DMS 273 treated with DMSO at 0.1 percent for 48 hours (cell line): ENCODE measurements around the gene RASIP1.
A peak's percentile ranks its signal among the peaks of the same experiment; 100 is the strongest.
"Not testable (repeated sequence)": the region's sequence is repeated elsewhere in the genome, so short reads cannot be mapped to it uniquely, and the experiment has no call there.

Experiments used
- DNase-seq: peaks from one replicate; lab custom pipeline; 2025; lab: John Stamatoyannopoulos, UW

The RASIP1 gene

GRCh38 chr19:48708471-48708870 lies 31.9 kb downstream of the RASIP1 start:
- no peak for DNase-seq

DNA sequence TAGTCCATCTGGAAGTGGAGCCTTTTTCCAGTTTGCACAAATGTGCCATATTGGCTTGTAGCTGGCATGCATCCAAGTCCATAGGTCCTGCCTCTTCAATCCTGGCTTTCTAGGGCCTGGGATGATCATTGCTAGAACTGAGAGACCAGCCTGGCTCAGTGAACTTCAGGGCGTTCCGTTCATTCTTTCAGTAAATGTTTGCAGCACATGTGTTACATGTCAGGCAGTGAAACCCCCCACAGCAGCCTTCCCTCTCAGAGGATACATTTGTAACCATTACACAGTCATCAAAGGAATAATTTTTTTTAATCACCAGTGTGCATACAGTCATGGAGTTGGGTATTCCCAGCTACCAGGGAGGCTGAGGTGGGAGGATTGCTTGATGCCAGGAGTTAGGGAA lies 35.0 kb downstream of the RASIP1 start:
- DNase-seq = no peak

DNA sequence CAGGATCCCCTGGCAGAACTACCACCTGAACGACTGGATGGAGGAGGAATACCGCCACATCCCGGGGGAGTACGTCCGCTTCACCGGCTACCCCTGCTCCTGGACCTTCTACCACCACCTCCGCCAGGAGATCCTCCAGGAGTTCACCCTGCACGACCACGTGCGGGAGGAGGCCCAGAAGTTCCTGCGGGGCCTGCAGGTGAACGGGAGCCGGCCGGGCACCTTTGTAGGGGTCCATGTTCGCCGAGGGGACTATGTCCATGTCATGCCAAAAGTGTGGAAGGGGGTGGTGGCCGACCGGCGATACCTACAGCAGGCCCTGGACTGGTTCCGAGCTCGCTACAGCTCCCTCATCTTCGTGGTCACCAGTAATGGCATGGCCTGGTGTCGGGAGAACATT lies 37.1 kb downstream of the RASIP1 start:
- DNase-seq = no peak

GRCh38 chr19:48702701-48703100 lies 37.7 kb downstream of the RASIP1 start:
- no peak for DNase-seq

DNA sequence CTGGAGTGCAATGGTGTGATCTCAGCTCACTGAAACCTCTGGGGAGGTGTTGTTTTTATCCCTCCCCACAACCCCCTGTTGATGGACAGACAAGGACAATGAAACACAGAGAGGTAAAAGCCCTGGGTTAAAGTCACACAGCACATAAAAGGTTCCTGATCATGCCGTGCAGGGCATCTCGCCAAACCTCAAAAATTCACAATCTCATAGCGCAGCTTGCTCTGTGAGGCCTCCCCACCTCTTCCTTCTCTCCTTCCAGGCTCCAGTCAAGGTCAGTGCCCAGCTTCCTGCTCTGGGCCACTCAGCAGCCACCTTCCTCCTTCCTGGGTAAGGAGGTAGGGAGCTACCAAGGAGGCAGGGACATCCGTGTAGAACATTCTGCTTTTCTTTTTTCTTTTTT lies 42.4 kb downstream of the RASIP1 start:
- DNase-seq = no peak

GRCh38 chr19:48696353-48697010 lies 43.9 kb downstream of the RASIP1 start:
- DNase-seq = no peak

- DNase-seq = no peak
Observed at GRCh38 chr19:48695743-48696352, 44.6 kb downstream of the RASIP1 start, which contains the start of gene FUT2. Gene FUT2, plus strand, starts transcription at chr19:48695971. Its CDS starts 6,986 bp downstream, at chr19:48702957.

GRCh38 chr19:48693629-48694028 lies 46.8 kb downstream of the RASIP1 start:
- not testable (repeated sequence) for DNase-seq

GRCh38 chr19:48689449-48689848 lies 51.0 kb downstream of the RASIP1 start:
- no peak for DNase-seq

- no peak for DNase-seq
Observed at GRCh38 chr19:48687776-48688175, 52.6 kb downstream of the RASIP1 start.

GRCh38 chr19:48686637-48687036 lies 53.8 kb downstream of the RASIP1 start:
- DNase-seq = not testable (repeated sequence)

DNA sequence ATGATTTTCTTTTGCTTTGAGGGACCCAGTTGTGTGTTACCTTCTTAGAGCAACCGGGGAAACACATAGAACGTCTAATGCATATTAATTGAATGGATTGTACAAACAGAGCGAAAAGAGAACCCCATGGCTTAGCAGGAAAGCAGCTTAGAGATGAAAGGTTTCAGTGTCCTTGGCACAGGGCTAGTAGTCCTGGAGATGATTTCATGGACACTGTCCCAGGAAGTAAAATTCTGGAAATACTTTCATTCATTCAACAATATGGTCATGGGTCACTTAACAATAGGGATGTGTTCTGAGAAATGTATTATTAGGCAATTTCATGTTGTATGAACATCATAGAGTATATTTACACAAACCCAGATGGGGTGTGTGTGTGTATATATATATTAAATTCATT lies 54.3 kb downstream of the RASIP1 start:
- no peak for DNase-seq

DNA sequence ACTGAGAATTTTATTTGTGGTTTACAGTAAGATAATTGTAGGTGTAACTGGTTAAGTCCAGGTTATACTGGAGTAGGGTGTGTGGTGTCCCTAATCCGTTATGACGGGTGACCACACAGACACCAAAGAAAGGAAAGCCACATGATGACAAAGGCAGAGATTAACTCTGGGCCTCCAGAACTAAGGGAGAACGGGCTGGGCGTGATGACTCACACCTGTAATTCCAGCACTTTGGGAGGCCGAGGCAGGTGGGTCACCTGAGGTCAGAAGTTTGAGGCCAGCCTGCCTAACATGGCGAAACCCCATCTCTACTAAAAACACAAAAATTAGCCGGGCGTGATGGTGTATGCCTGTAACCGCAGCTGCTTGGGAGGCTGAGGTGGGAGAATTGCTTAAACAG lies 54.8 kb downstream of the RASIP1 start:
- no peak for DNase-seq

GRCh38 chr19:48683349-48683748 lies 57.1 kb downstream of the RASIP1 start:
- no peak for DNase-seq

DNA sequence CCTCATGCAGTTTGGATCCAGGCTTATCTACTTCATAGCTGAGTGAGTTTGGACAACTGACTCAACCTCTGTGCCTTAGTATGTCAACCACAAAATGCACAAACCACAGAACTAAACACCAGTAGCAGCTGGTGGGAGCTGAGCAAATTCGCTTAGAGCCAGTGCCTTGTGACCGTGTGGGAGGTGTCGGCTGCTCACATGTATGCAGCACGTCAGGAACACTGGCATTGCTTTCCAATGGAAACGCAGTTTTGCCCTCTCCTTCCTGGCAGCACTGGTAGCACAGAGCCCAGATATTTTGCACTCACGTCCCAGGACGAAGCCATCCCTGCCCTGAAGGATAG lies 59.3 kb downstream of the RASIP1 start:
- DNase-seq = no peak

- DNase-seq = no peak
Observed at GRCh38 chr19:48680436-48681126, 59.8 kb downstream of the RASIP1 start.

GRCh38 chr19:48680006-48680405 lies 60.4 kb downstream of the RASIP1 start:
- DNase-seq = not testable (repeated sequence)

DNA sequence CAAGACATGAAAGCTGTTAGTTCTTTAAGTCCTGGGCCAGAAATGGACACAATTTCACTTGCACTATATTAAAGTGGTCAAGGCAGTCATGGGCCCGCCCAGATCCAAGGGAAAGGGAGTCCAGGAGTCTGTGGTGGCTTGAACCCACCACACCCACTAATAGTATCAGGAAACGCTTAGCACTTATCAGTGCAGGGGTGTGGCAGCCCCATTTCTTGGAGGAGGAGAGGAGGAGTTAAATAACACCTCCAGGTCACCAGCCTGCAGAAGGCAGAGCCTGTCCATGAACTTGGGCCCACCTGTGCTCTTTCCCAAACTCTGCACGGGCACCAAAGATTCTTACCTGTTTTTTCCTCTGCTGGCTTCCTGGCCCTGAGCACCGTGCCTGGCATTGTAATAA lies 62.2 kb downstream of the RASIP1 start:
- no peak for DNase-seq

DNA sequence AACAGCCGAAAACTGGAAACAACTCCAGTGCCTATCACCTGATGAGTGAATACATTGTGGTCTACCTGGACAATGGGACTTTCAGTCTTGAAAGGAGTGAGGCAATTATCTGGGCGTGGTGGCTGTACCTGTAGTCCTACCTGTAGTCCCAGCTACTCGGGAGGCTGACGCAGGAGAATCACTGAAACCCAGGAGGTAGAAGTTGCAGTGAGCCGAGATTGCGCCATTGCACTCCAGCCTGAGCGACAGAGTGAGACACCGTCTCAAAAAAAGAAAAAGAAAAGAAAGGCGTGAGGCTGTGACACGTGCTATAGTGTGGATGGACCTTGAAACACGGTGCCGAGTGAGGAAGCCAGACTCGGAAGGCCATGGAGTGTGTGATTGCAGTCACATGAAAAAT lies 63.5 kb downstream of the RASIP1 start:
- DNase-seq = no peak

- DNase-seq = no peak
Observed at GRCh38 chr19:48676487-48676886, 63.9 kb downstream of the RASIP1 start.

DNA sequence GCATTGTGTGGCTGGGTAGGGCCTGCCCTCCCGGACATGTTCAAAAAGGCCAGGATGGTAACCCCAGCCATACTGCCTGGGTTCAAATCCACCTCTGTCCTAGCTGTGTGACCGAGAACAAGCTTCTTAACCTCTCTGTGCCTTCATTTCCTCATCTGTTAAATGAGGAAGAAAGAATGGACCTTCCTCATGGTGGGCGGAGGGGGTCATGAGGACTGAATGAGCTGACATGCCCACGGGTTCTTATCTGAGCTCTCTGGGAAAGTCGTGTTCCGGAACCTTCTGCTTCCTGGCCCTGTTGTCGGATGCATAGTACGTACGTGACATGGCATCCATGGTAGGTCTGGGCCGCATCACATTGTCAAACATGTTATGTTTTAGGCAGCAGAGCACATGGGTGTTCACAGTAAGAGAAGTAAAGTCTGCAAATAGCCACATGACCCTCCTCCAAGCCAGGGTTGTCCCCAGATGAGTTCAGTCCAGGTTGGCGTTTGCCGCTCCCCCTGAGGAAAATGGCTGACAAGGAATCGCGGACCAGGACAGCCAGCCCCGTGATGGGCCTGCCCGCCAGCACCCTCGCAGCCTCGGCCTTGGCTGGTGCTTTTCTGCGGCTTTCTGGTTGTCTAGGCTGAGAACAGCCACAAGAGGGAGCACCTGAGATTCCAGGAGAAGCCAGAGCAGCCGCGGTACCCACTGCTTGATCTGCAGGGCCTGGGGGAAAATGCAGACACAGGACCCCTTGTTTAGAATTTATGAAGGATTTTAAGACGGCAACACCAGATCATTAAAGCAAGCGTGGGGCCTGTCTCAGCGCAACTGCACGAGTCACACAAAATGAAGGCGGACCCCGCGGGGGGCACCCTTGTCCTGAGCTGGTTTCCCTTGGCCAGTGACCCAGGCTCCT lies 65.2 kb downstream of the RASIP1 start:
- DNase-seq = peak; percentile 72

DNA sequence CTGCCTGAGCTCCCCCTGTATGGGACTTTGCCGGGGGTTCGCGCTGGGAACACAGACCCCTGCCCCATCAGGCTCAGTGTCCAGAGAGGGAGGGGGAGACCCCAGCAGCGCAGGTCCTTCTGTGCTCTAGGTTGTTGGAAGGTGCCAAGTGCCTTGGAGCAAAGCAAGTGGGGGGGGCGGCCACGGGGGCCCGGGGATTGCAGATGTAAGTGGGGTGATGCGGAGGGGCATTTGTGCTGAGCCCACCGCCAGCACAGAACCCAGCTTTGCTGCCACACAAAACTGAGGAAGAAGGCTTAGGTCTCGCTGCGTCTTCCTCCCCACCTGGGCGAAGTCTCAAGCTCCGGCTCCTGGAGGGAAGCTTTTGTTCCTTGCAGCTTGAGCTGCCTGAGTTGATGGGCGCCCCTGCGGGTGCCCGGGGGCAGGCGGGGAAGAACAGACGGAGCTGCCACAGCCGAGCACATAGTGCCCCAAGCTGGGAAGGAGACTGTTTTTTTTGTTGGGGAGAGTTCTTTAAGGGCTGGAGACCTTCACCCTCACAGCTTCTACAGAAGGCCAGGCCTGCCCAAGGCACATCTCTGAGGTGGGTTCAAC lies 66.1 kb downstream of the RASIP1 start:
- DNase-seq = no peak
